Fibroblast of lung (primary cell): ENCODE data around the gene CITED2.
A peak's percentile ranks its signal among the peaks of the same experiment; 100 is the strongest.

Source experiments
- CTCF ChIP-seq, 2 donors: IDR thresholded peaks in 1 of 2; conservative IDR thresholded peaks in 1 of 2; 1 replicate in 1 of 2; 2 replicates in 1 of 2; pipeline ENCODE4 v1.5.1; 2011 to 2012; ENCODE audit warnings: low read length in 2 of 2, control low read depth in 1 of 2, inconsistent platforms in 1 of 2, low read depth in 1 of 2, mild to moderate bottlenecking in 1 of 2
- EZH2 ChIP-seq: IDR thresholded peaks from 2 replicates; pipeline ENCODE4 v1.5.1; 2012; ENCODE audit warnings: low read length, control low read depth, mild to moderate bottlenecking; ENCODE audit errors: missing control alignments

GRCh38 chr6:139364302-139364981 lies 10.0 kb downstream of the CITED2 start:
- TF ChIP-seq CTCF (conservative IDR thresholded peaks at IDR 0.05 in 1 of 2, IDR thresholded peaks at IDR 0.05 in 1 of 2; ENCODE audit: low read depth in 1 of 2, low read length in 2 of 2): peak; percentile 46 to 50
- TF ChIP-seq EZH2: no peak
